MCF 10A (cell line): ENCODE measurements around the gene LMO2. TPM values are rescaled to one million over a fixed set of nuclear protein-coding genes. Genes with fewer than 3 reads are reported as not detected.

Source experiments
- BruUV-seq: library from RNA; stranded (reverse); fragments of 400-500 nt; replicated peaks from 2 replicates; lab custom pipeline; 2021; lab: Mats Ljungman, UMichigan
- CTCF ChIA-PET: fragments of 300-600 bp; sonication (Branson Sonifier 250); formaldehyde crosslinking; extraction: SDS; loops from one replicate; lab custom pipeline; 2021; ENCODE audit warnings: antibody characterized with exemption, inconsistent platforms; lab: Yijun Ruan, JAX
- POLR2A ChIA-PET: fragments of 300-600, 350-650 bp; sonication (Branson Sonifier 250); formaldehyde crosslinking; extraction: SDS; loops from one replicate; lab custom pipeline; 2020; ENCODE audit warnings: antibody characterized with exemption, inconsistent platforms; lab: Yijun Ruan, JAX
- DNase-seq: peaks from one replicate; pipeline ENCODE4 v3.0.0-alpha.2; 2018; ENCODE audit not compliant: unreplicated experiment
- H3K27ac Mint-ChIP-seq: one replicate; pipeline ENCODE4 v1.8.0; 2022; ENCODE audit warnings: mild to moderate bottlenecking, low read depth, mixed read lengths; ENCODE audit not compliant: unreplicated experiment
- H3K27me3 Mint-ChIP-seq: one replicate; pipeline ENCODE4 v1.8.0; 2022; ENCODE audit warnings: mixed read lengths; ENCODE audit not compliant: insufficient read depth, unreplicated experiment
- H3K36me3 Mint-ChIP-seq: one replicate; pipeline ENCODE4 v1.8.0; 2022; ENCODE audit warnings: mild to moderate bottlenecking, moderate library complexity, mixed read lengths; ENCODE audit not compliant: insufficient read depth, unreplicated experiment
- H3K4me1 Mint-ChIP-seq: one replicate; pipeline ENCODE4 v1.8.0; 2022; ENCODE audit warnings: mixed read lengths; ENCODE audit not compliant: insufficient read depth, unreplicated experiment
- H3K4me3 Mint-ChIP-seq: one replicate; pipeline ENCODE4 v1.8.0; 2022; ENCODE audit warnings: mild to moderate bottlenecking, moderate library complexity, mixed read lengths; ENCODE audit not compliant: unreplicated experiment
- H3K9me3 Mint-ChIP-seq: one replicate; pipeline ENCODE4 v1.8.0; 2022; ENCODE audit warnings: mixed read lengths; ENCODE audit not compliant: unreplicated experiment
- intact Hi-C: fragments of 100-400 bp; cut with micrococcal nuclease; formaldehyde crosslinking; loops from 2 replicates; pipeline ENCODE4 v1.14.1; 2022
- total RNA-seq: library from RNA; stranded (reverse); gene quantifications from 2 replicates; pipeline ENCODE4 v1.2.3, GENCODE V29; 2022
- TF ChIP-seq, protein P1 (sequence below): fragments of 200-600 bp; IDR thresholded peaks from one replicate; pipeline ENCODE4 v1.8.0; 2022; ENCODE audit warnings: antibody characterized with exemption, mild to moderate bottlenecking; ENCODE audit not compliant: unreplicated experiment

LMO2 gene
- total RNA-seq, 1 experiment from 2014 or later, result 0.89 TPM

DNA sequence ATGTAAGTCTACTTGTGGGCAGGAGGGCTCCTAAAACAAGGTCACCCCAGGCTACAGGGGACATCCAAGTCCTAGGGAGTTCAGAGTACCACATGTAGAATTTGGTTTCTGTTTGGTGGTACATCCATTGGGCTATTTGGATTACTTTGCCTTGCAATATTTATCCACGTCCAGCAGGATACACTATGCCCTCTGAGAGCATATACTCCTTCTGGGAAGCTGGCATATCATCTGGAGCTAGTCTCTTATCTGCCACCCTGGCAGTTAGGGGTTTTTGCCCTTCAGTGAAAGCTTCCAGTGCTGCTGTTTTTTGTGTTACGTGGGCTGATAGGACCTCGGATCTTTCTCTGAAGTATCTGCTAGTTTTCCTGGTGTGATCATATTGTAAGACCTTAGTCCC lies 7.3 kb downstream of the LMO2 start:
- POLR2A ChIA-PET, result no interaction called here
- no TSS peak for BruUV-seq
- no peaks in the 10 kb centered on the region for H3K36me3 Mint-ChIP-seq
- H3K9me3 Mint-ChIP-seq, result no peaks in the 10 kb centered on the region
- intact Hi-C loops, result no loop called here
- TF ChIP-seq, protein P1, sequence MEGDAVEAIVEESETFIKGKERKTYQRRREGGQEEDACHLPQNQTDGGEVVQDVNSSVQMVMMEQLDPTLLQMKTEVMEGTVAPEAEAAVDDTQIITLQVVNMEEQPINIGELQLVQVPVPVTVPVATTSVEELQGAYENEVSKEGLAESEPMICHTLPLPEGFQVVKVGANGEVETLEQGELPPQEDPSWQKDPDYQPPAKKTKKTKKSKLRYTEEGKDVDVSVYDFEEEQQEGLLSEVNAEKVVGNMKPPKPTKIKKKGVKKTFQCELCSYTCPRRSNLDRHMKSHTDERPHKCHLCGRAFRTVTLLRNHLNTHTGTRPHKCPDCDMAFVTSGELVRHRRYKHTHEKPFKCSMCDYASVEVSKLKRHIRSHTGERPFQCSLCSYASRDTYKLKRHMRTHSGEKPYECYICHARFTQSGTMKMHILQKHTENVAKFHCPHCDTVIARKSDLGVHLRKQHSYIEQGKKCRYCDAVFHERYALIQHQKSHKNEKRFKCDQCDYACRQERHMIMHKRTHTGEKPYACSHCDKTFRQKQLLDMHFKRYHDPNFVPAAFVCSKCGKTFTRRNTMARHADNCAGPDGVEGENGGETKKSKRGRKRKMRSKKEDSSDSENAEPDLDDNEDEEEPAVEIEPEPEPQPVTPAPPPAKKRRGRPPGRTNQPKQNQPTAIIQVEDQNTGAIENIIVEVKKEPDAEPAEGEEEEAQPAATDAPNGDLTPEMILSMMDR, result no peak
- peaks cover 50% of the 10 kb centered on the region for H3K27me3 Mint-ChIP-seq
- no peak for DNase-seq
- CTCF ChIA-PET, result interaction anchor here (1.3 kb wide), 1 partner anchor 27 kb away, joined by 5 read pairs; no protein-coding TSS in a partner anchor
- no peak overlapping the region for H3K4me3 Mint-ChIP-seq
- no peaks in the 10 kb centered on the region for H3K4me1 Mint-ChIP-seq
- no peak overlapping the region for H3K27ac Mint-ChIP-seq

DNA sequence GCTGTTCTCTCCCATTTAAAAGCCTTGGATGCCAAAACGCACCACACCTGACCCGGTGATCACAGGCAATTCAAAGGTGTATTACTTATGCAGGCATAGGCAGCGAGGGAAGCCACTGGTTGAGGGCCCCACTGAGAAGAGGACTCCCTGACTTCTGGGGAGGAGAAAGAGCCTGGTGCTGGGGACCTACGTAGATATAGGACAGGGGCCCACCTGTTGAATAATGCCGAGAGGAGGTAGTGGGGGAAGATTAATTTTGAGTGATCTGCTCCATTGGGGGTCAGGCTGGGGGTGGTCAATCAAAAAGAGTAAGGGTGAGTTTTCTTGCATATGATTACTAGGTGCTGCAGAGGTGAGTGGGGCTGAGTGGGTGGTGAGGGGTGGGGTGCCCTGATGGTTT lies 7.8 kb downstream of the LMO2 start:
- H3K27me3 Mint-ChIP-seq, result peaks cover 52% of the 10 kb centered on the region

DNA sequence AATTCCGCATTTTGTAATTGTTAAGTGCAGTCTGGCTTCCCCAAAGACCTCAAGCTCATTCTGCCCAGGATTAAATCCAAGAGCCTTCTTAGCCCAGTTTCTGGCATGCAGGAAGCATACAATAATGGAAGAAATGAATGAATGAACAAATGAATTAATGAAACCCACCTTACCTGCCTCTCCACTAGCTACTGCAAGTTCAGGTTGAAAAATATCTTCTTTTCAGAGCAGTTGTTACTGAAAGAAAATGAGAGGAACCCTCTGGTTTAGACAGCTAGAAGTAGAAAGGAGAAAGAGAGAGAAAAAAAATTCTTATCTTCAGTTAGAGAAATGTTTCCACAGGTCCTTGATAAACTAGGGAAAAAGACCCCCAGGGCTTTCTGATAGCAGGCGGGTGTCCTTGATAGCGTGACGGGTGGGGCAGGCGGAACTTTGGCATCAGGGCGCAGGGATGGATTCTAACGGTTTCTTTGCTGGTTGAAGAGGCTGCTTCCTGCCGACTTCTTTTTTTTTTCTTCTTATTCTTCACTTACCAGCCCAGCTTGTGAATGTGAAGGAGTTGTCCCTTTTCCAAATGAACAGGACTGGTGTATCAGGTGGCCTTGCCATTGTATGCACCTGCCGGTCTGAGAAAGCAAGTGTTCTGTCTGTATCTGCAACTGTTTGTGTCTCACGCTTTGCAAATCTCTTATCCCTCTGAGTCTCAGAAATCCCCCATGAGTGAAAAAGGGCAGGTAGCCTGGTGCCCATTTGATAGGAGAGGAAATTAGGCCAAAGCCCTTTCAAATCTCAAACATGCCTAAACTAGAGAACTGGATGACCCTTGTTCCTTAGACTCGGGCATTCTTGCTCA lies 10.0 kb downstream of the LMO2 start:
- intact Hi-C loops, result no loop called here
- Mint-ChIP-seq H3K27ac (no peak overlapping the region), H3K27me3 (peaks cover 58% of the 10 kb centered on the region), H3K9me3 (no peaks in the 10 kb centered on the region), H3K4me1 (no peaks in the 10 kb centered on the region), H3K4me3 (no peak overlapping the region), H3K36me3 (no peaks in the 10 kb centered on the region)
- TF ChIP-seq, protein P1, result no peak
- CTCF ChIA-PET, result interaction anchor here (1.0 to 1.9 kb wide), 3 partner anchors 8 to 88 kb away, joined by 4 to 7 read pairs (median 4); no protein-coding TSS in a partner anchor
- POLR2A ChIA-PET, result interaction anchor here (0.6 to 1.8 kb wide), 2 partner anchors 29 to 31 kb away, joined by 3 to 5 read pairs; no protein-coding TSS in a partner anchor
- no TSS peak for BruUV-seq
- no peak for DNase-seq

More for the DNA sequence above, 7.8 kb downstream of the LMO2 start:
- no peaks in the 10 kb centered on the region for H3K4me1 Mint-ChIP-seq
- intact Hi-C loops, result no loop called here
- POLR2A ChIA-PET, result no interaction called here
- CTCF ChIA-PET, result interaction anchor here (0.6 to 1.3 kb wide), 2 partner anchors 26 to 36 kb away, joined by 3 to 5 read pairs; no protein-coding TSS in a partner anchor
- H3K27ac Mint-ChIP-seq, result no peak overlapping the region
- H3K9me3 Mint-ChIP-seq, result no peaks in the 10 kb centered on the region
- no peaks in the 10 kb centered on the region for H3K36me3 Mint-ChIP-seq
- TF ChIP-seq, protein P1, result no peak
- BruUV-seq, result no TSS peak
- no peak overlapping the region for H3K4me3 Mint-ChIP-seq
- DNase-seq, result no peak

DNA sequence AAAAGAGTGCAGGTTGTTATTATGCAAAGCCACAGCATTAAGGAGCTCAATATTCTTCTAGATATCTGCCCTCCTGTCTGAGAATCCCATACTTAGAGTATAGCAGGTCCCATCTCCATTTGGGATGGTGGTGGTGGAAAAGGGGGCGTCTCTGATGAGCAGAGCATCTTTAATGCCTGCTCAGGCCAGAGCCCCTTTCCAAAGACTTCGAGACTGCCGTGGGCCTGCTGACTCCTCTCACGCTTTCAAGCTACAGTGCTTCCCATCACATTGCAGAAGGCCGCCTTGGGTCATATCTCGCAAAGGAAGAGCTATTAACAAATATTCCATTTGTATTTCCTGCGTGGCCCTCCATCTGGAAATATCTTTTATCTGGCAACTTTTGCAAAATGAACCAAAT lies 10.9 kb downstream of the LMO2 start:
- ChIA-PET POLR2A (interaction anchor here (0.6 to 1.8 kb wide), 3 partner anchors 28 to 50 kb away, joined by 3 to 5 read pairs (median 3); no protein-coding TSS in a partner anchor), CTCF (interaction anchor here (0.5 to 1.9 kb wide), 7 partner anchors 9 to 523 kb away, joined by 3 to 8 read pairs (median 4); no protein-coding TSS in a partner anchor)
- H3K9me3 Mint-ChIP-seq, result no peaks in the 10 kb centered on the region

More for the DNA sequence above, 10.9 kb downstream of the LMO2 start:
- Mint-ChIP-seq H3K27ac (no peak overlapping the region), H3K4me1 (no peaks in the 10 kb centered on the region), H3K36me3 (no peaks in the 10 kb centered on the region), H3K4me3 (no peak overlapping the region), H3K27me3 (peaks cover 52% of the 10 kb centered on the region)
- TF ChIP-seq, protein P1, result no peak
- intact Hi-C loops, result no loop called here
- no peak for DNase-seq
- no TSS peak for BruUV-seq
